WTC11 (cell line): ENCODE data around the gene C1QB.

Experiments used
- CBFB ChIP-seq: sonication (generic); formaldehyde crosslinking; IDR thresholded peaks from 2 replicates; pipeline ENCODE4 v1.8.1; 2022; ENCODE audit warnings: mild to moderate bottlenecking, low read depth, missing genetic modification reagents
- CREB1 ChIP-seq: sonication (generic); formaldehyde crosslinking; IDR thresholded peaks from 2 replicates; pipeline ENCODE4 v1.8.0; 2023; ENCODE audit warnings: mild to moderate bottlenecking, missing genetic modification reagents
- CREM ChIP-seq: sonication (generic); formaldehyde crosslinking; IDR thresholded peaks from 2 replicates; pipeline ENCODE4 v1.8.1; 2022; ENCODE audit warnings: mild to moderate bottlenecking, missing genetic modification reagents, moderate library complexity
- CTCF ChIP-seq: fragments of 200-600 bp; IDR thresholded peaks from 2 replicates; pipeline ENCODE4 v1.8.0; 2022; ENCODE audit warnings: antibody characterized with exemption
- HMGXB4 ChIP-seq: sonication (generic); formaldehyde crosslinking; IDR thresholded peaks from 2 replicates; pipeline ENCODE4 v1.8.1; 2023; ENCODE audit warnings: mild to moderate bottlenecking, moderate library complexity, missing genetic modification reagents
- KAT7 ChIP-seq: sonication (generic); formaldehyde crosslinking; IDR thresholded peaks from 2 replicates; pipeline ENCODE4 v1.8.1; 2023; ENCODE audit warnings: missing genetic modification reagents, mild to moderate bottlenecking, borderline replicate concordance
- NR2C2 ChIP-seq: sonication (generic); formaldehyde crosslinking; IDR thresholded peaks from 2 replicates; pipeline ENCODE4 v1.8.0; 2022; ENCODE audit warnings: mild to moderate bottlenecking, missing genetic modification reagents
- NR3C1 ChIP-seq: sonication (generic); formaldehyde crosslinking; conservative IDR thresholded peaks from 2 replicates; pipeline ENCODE4 v1.8.1; 2023; ENCODE audit warnings: low read depth, mild to moderate bottlenecking, missing genetic modification reagents
- SMAD4 ChIP-seq: sonication (generic); formaldehyde crosslinking; IDR thresholded peaks from 2 replicates; pipeline ENCODE4 v1.8.0; 2022; ENCODE audit warnings: mild to moderate bottlenecking, missing genetic modification reagents
- SP1 ChIP-seq: sonication (generic); formaldehyde crosslinking; conservative IDR thresholded peaks from 2 replicates; pipeline ENCODE4 v1.8.1; 2022; ENCODE audit warnings: missing genetic modification reagents
- STAT6 ChIP-seq: sonication (generic); formaldehyde crosslinking; conservative IDR thresholded peaks from 2 replicates; pipeline ENCODE4 v1.8.1; 2023; ENCODE audit warnings: mild to moderate bottlenecking, low read depth, missing genetic modification reagents, moderate library complexity
- TF ChIP-seq, protein P1 (sequence below): sonication (generic); formaldehyde crosslinking; conservative IDR thresholded peaks from 2 replicates; pipeline ENCODE4 v1.8.1; 2022; ENCODE audit warnings: mild to moderate bottlenecking, missing genetic modification reagents
- TF ChIP-seq, protein P2 (sequence below): sonication (generic); formaldehyde crosslinking; IDR thresholded peaks from 2 replicates; pipeline ENCODE4 v1.8.0; 2022; ENCODE audit warnings: mild to moderate bottlenecking, missing genetic modification reagents

DNA sequence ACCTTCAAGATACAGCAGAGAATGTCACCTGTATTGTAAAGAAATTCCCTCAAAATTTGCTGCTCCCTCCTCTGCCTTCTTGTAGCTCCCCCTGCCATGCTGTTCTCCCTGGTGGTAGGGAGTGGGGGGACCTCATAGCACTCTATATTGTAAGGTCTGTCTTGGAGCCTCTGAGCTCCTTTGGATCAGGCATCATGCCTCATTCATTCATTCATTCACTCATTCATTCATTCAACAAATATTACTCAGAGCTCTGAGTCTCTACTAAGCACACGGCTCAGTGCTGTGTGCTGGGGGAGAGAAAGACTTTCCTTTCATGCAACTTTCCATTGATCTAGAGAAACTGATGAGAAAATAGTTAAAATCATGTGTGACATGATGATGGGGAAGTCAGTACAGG lies 30.5 kb downstream of the C1QB start:
- TF ChIP-seq CREM (CRISPR knock-in tag) (no peak), HMGXB4 (CRISPR knock-in tag) (no peak), KAT7 (CRISPR knock-in tag) (no peak), CTCF (no peak), SMAD4 (CRISPR knock-in tag) (no peak), CBFB (CRISPR knock-in tag) (no peak), NR2C2 (CRISPR knock-in tag) (no peak), STAT6 (CRISPR knock-in tag) (no peak), CREB1 (CRISPR knock-in tag) (no peak), SP1 (no peak), NR3C1 (no peak)
- TF ChIP-seq, protein P1, sequence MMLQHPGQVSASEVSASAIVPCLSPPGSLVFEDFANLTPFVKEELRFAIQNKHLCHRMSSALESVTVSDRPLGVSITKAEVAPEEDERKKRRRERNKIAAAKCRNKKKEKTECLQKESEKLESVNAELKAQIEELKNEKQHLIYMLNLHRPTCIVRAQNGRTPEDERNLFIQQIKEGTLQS: no peak
- TF ChIP-seq, protein P2, sequence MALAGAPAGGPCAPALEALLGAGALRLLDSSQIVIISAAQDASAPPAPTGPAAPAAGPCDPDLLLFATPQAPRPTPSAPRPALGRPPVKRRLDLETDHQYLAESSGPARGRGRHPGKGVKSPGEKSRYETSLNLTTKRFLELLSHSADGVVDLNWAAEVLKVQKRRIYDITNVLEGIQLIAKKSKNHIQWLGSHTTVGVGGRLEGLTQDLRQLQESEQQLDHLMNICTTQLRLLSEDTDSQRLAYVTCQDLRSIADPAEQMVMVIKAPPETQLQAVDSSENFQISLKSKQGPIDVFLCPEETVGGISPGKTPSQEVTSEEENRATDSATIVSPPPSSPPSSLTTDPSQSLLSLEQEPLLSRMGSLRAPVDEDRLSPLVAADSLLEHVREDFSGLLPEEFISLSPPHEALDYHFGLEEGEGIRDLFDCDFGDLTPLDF (CRISPR knock-in tag): no peak
